Esophagus (tissue), 2 donors: ENCODE measurements around the gene CA4. TPM values are rescaled to one million over a fixed set of nuclear protein-coding genes. Genes with fewer than 3 reads are reported as not detected.
A peak's percentile ranks its signal among the peaks of the same experiment; 100 is the strongest.

Experiments used
- H3K27ac ChIP-seq, 2 donors: one replicate each; pipeline ENCODE4 v1.5.1; 2013; ENCODE audit warnings: low read depth in 2 of 2, mild to moderate bottlenecking in 2 of 2, inconsistent platforms in 1 of 2, low read length in 1 of 2, moderate library complexity in 1 of 2
- H3K27me3 ChIP-seq, 2 donors: one replicate each; pipeline ENCODE4 v1.6.1; 2013; ENCODE audit warnings: low read length in 2 of 2, control low read depth in 1 of 2, mild to moderate bottlenecking in 1 of 2; ENCODE audit not compliant: insufficient read depth in 2 of 2, control insufficient read depth in 1 of 2
- H3K36me3 ChIP-seq, 2 donors: one replicate each; pipeline ENCODE4 v1.6.1; 2013; ENCODE audit warnings: low read length in 1 of 2; ENCODE audit not compliant: control insufficient read depth in 2 of 2, insufficient read depth in 2 of 2
- H3K4me1 ChIP-seq, 2 donors: one replicate each; pipeline ENCODE4 v1.6.1; 2013; ENCODE audit warnings: low read length in 1 of 2; ENCODE audit not compliant: control insufficient read depth in 2 of 2, insufficient read depth in 2 of 2
- H3K4me3 ChIP-seq, 2 donors: one replicate each; pipeline ENCODE4 v1.5.1; 2013; ENCODE audit warnings: low read length in 2 of 2, mild to moderate bottlenecking in 2 of 2, low read depth in 1 of 2, moderate library complexity in 1 of 2
- H3K9me3 ChIP-seq, 2 donors: one replicate each; pipeline ENCODE4 v1.6.1; 2013; ENCODE audit warnings: mild to moderate bottlenecking in 2 of 2, low read depth in 1 of 2, low read length in 1 of 2, moderate library complexity in 1 of 2; ENCODE audit not compliant: control insufficient read depth in 2 of 2, insufficient read depth in 1 of 2
- WGBS, 2 donors: extraction: QIAGEN DNeasy Blood & Tissue Kit; methylation state at CpG; one replicate each; pipeline ENCODE4 v1.1.7; 2013; 5-methylcytosine and 5-hydroxymethylcytosine counted together
- polyA plus RNA-seq, 2 donors: library from polyadenylated mRNA; stranded (reverse); fragments of 200-250 nt; gene quantifications; one replicate each; pipeline ENCODE4 v1.2.3, GENCODE V29; 2013
- donor health status: healthy with polysubstance abuse.
- donor health status: Bipolar disorder and iron deficiency.

The CA4 gene
- polyA plus RNA-seq, 2 donors = 0.45 to 1.5 TPM

DNA sequence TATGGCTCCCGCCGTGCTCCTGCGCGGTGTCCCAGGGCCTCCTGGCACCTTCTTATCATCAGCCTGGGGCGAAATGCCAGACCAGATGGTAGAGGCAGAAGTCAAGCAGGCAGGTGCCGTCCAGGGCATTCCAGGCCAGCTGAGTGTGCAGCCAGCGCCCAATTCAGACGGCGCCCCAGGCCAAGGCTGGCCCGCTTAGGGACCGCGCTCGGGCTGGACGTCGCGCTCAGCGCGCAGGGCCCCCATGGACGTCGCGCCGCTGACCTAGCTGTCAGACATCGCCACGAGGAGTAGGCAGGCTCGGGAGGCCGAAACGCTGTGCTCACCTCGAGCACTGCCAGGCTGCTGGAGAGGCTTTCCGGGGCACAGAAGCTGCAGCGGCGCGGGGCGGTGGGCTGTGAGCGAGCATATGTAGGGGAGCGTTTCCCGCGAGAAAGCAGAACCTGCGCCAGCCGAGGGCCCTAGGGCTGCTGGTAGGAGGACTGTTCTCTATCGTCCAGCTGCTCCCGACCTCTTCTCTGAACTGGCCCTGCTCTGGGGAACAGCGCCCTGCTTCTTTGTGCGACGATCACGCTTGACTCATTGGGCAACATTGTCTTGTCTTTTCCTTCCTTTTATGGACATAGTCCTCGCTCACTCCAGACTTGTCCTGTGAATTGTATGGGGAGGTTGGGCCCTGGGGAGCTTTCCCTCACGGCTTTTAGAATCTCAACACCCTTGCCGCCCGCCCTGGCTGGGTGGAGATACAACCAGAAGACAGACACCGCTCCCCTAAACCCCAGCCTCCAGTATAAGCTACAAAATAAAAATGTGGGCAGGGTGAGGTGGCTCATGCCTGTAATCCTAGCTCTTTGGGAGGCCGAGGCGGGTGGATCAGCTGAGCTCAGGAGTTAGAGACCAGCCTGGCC, 8.4 kb upstream of the CA4 start:
- H3K4me3 ChIP-seq = peak overlapping the region in 1 of 2 donors; percentile 20

DNA sequence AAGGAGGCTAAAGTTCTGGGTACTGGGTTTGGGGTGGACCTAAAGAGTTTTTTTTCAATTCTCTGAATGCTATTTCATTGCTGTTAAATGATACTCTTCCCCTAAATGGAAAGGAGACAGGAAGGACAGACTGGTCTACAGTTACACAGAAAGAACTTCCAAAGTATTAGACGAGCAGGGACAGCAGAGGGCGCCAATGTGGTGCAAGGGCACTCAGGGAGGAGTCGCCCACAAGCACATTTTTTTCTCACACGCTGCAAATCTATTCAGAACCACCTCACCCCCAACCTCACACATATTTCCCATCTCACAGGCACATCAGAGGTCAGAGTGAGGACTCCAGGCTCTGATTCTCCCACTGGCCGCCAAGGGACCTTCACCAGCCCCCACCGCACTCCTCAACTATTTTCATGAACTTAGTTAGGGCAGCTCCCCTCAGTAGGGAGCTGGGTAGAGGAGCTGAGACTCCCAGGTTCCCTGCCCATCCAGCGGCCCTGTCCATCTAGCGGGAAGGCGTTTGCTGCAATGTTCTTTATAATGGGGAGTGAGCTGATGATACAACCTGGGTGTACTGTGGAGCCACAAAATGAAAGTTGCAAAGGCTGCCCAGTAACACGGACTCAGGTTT, 6.8 kb upstream of the CA4 start:
- peaks cover 6 to 15% of the 10 kb centered on the region in 2 donors for H3K4me1 ChIP-seq
- no peak overlapping the region for H3K27ac ChIP-seq
- H3K4me3 ChIP-seq = no peak overlapping the region
- WGBS, 2 donors = 9 to 10% methylated on average over 10 of the region's 10 CpGs
- no peaks in the 10 kb centered on the region for H3K36me3 ChIP-seq
- H3K9me3 ChIP-seq = peaks cover 0 to 9% of the 10 kb centered on the region in 2 donors
- H3K27me3 ChIP-seq = peaks cover 3 to 22% of the 10 kb centered on the region in 2 donors

More for the DNA sequence above, 8.4 kb upstream of the CA4 start:
- 10 to 12% methylated on average over 45 to 52 of the region's 52 CpGs for WGBS, 2 donors
- H3K36me3 ChIP-seq = no peaks in the 10 kb centered on the region
- H3K4me1 ChIP-seq = peaks cover 6 to 15% of the 10 kb centered on the region in 2 donors
- H3K9me3 ChIP-seq = peaks cover 0 to 9% of the 10 kb centered on the region in 2 donors
- no peak overlapping the region for H3K27ac ChIP-seq
- peaks cover 0 to 22% of the 10 kb centered on the region in 2 donors for H3K27me3 ChIP-seq

DNA sequence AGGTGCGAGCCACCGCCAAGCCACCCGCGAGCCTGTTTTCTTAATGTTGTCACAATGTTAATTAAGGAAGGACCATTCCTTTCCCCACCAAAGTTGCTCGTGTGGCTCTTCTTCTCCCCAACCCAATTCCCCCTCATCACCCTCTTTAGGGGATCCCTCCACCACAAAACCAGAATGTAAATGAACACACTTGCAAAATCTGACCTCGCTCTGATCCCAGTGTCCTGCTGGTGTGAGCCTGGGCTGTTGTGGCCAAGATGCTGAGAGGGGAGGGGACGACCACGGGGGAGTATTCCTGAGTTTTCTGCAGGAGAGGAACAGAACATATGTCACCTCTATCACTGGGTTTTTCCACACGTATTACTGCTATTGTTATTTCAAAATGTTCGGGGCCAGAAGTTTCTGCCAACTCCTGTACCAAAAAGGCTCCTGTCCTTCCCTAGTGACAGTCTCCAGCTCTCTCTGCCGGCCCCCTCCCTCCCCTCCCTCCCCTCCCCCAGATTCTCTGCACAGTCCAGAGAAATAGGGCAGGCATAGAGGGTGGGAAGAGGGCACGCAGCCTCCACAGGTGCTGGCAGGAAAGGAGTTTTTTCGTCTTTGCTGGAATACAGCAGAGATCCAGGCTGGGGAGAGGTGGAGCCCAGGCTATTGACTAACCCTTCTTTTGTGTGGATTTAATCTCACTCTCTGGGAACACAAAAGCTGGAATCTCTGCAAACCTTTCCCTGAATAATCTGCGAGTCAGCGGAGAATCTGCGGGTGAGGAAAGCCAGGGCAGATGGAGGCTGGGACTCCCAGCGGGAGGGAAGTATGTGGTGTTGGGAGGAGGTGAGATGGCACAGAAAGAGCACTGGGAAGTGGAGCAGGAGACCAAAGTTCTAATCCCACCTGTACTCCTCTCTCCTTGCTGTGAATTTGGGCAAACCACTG, 4.5 kb upstream of the CA4 start:
- Histone ChIP-seq H3K27me3 (peaks cover 9 to 19% of the 10 kb centered on the region in 2 donors), H3K4me1 (peaks cover 6 to 13% of the 10 kb centered on the region in 2 donors), H3K9me3 (peaks cover 0 to 6% of the 10 kb centered on the region in 2 donors), H3K4me3 (no peak overlapping the region), H3K27ac (no peak overlapping the region), H3K36me3 (no peaks in the 10 kb centered on the region)
- 28 to 32% methylated on average over 17 of the region's 17 CpGs for WGBS, 2 donors

DNA sequence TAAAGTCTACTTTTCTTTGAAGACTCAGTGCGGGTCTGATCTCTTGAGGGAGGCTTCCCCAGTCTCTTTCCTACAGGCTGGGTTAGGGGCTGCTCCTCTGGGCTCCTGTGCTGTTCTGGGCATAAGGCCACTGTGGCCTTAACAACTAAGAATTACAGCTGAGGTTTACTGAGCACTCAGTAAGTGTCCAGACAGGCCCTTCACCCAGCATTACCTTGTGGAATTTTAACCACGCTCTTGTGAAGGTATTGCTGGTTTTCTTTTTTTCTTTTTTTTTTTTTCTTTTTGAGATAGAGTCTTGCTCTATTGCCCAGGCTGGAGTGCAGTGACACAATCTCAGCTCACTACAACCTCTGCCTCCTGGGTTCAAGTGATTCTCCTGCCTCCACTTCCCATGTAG, 3.6 kb upstream of the CA4 start:
- 74 to 84% methylated on average over 2 of the region's 2 CpGs for WGBS, 2 donors
- Histone ChIP-seq H3K27ac (no peak overlapping the region), H3K9me3 (peaks cover 0 to 4% of the 10 kb centered on the region in 2 donors), H3K36me3 (no peaks in the 10 kb centered on the region), H3K4me1 (peaks cover 3 to 10% of the 10 kb centered on the region in 2 donors), H3K4me3 (no peak overlapping the region), H3K27me3 (peaks cover 11 to 18% of the 10 kb centered on the region in 2 donors)

DNA sequence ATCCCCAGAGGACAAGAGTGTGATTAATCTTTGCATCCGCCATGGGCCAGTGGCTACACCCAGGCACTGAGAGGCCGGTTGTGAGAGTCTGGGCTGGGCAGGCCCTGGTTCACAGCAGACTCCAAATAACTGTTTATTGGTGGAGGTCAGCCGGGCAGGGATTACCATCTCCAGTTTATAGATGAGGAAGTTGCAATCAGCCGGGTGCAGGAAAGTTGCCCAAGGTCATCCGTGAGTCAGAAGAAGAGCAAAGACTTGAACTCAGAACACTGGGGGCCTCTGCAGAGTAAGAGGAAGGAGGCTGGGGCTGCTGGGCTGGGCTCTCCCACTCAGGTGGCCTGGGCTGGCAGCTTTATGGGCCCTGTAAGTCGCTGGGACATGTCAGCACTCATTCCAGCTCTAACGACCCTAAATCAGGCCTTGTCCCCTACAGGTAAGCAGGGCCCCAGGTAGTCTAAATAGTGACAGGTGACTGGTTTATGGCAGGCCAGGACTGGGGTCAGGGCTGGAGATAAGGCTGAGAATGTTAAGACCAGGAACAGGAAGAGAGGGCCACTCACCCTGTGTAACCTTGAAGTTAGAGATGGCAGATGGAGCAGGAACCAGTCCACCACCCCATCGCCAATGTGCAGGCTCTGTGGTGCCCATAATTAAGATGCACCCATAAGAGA, 2.1 kb upstream of the CA4 start:
- peaks cover 11 to 18% of the 10 kb centered on the region in 2 donors for H3K27me3 ChIP-seq
- H3K27ac ChIP-seq = no peak overlapping the region
- 75% methylated on average over 8 of the region's 8 CpGs for WGBS, 2 donors

DNA sequence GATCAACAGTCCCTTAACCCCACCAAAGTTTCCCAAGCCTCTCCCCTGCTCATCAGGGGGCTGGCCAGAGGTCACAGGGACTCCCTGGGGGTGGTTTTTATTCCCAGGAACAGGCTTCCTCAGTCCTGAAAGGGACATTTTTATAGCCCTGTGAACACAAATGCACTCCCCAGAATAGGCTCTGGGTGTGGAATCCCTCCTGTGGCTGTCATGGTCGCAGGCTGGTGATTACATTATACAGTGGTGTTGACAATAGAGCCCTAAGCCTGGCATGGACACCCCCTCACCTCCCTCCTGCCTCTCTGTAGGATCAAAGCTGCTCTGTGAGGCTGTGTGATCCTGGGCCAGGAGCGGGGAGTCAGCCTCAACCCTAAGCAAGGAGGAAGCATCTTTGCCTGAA, 1.4 kb upstream of the CA4 start:
- Histone ChIP-seq H3K36me3 (no peaks in the 10 kb centered on the region), H3K27me3 (peaks cover 11 to 18% of the 10 kb centered on the region in 2 donors), H3K27ac (no peak overlapping the region), H3K9me3 (peaks cover 0 to 3% of the 10 kb centered on the region in 2 donors), H3K4me3 (no peak overlapping the region), H3K4me1 (peaks cover 0 to 8% of the 10 kb centered on the region in 2 donors)
- WGBS, 2 donors = 52 to 56% methylated on average over 2 of the region's 2 CpGs

More for the DNA sequence above, 2.1 kb upstream of the CA4 start:
- no peak overlapping the region for H3K4me3 ChIP-seq
- peaks cover 0 to 3% of the 10 kb centered on the region in 2 donors for H3K9me3 ChIP-seq
- no peaks in the 10 kb centered on the region for H3K36me3 ChIP-seq
- peaks cover 0 to 8% of the 10 kb centered on the region in 2 donors for H3K4me1 ChIP-seq

DNA sequence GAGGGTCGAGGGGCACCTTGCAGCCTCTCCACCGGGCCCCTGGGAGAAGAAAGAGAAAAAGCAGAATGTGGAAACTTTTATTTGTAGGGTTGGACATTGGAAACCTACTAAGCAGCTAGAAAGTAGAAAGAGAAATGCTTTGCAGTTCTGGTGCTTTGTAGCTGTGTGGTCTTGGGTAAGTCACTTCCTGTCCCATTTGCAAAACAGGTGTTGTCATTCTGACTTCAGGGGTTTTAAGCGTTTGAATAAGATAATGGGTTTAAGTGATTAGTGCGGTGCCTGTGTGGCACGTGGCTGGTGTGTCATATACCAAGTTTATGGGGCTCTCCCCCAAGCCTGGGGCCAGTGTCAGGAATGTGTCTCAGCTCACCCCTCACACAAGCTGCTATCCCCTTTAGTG, 1.6 kb downstream of the CA4 start:
- no peak overlapping the region for H3K27ac ChIP-seq
- H3K9me3 ChIP-seq = peaks cover 0 to 3% of the 10 kb centered on the region in 2 donors
- H3K36me3 ChIP-seq = no peaks in the 10 kb centered on the region
- no peak overlapping the region for H3K4me3 ChIP-seq
- H3K27me3 ChIP-seq = peaks cover 11 to 18% of the 10 kb centered on the region in 2 donors
- H3K4me1 ChIP-seq = peaks cover 0 to 12% of the 10 kb centered on the region in 2 donors
- WGBS, 2 donors = 25 to 28% methylated on average over 5 of the region's 5 CpGs

DNA sequence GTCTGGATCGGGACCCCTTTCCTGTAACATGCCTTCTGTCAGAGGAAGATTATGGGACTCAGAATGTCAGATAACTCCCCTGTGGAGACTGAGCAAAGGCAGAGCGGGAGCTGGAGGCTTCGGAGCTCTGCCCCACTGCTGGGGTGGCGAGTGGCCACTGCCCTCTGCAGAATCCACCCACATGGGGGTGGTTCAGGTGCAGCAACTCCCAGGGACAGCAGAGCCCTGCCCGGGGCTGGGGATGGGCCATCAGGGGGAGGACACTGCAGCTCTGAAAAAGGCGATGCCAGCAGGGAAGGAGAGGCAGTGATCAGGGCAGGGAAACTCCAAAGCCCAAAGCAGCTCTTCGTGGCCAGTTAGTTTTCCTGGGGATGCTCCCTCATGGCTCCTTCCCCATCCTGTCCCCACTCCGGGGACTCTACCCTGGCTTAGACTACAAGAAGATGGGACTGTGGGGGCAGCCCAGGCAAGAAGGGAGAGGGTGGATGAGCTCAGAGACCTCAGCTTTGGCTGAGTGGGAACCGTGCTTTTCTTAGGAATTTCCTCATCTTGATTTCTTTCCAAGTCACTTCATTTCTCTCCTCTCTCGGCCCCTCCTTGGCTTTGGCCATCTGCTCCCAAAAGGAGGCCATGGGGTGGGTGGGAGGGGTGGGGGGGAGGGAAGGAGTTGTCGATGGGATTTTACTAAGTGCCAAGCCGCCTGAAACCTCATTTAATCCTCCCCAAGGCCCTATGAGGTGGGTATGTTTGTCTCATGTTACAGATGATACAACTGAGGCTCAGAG, 4.0 kb downstream of the CA4 start:
- H3K27me3 ChIP-seq = peaks cover 5 to 20% of the 10 kb centered on the region in 2 donors
- H3K4me3 ChIP-seq = no peak overlapping the region
- WGBS, 2 donors = 61 to 63% methylated on average over 12 of the region's 12 CpGs
- H3K4me1 ChIP-seq = peaks cover 0 to 12% of the 10 kb centered on the region in 2 donors
- H3K27ac ChIP-seq = no peak overlapping the region
- peaks cover 0 to 3% of the 10 kb centered on the region in 2 donors for H3K9me3 ChIP-seq
- H3K36me3 ChIP-seq = no peaks in the 10 kb centered on the region
